HepG2 (cell line): ENCODE results near the gene ATG4D. TPM values are rescaled to one million over a fixed set of nuclear protein-coding genes. Genes with fewer than 3 reads are reported as not detected.

Source experiments
- FOXA3 ChIP-seq: IDR thresholded peaks from 2 replicates; pipeline ENCODE4 v1.6.1; 2016; ENCODE audit warnings: missing genetic modification reagents, missing compliant biosample characterization
- HOXA5 ChIP-seq: sonication (generic); formaldehyde crosslinking; IDR thresholded peaks from 2 replicates; pipeline ENCODE4 v1.4.0; 2020; ENCODE audit warnings: missing genetic modification reagents
- JDP2 ChIP-seq: sonication (generic); formaldehyde crosslinking; IDR thresholded peaks from 2 replicates; pipeline ENCODE4 v1.8.1; 2022; ENCODE audit warnings: missing genetic modification reagents, borderline replicate concordance
- KDM5B ChIP-seq: sonication (generic); formaldehyde crosslinking; IDR thresholded peaks from 2 replicates; pipeline ENCODE4 v1.4.0; 2020; ENCODE audit warnings: missing genetic modification reagents, mild to moderate bottlenecking, borderline replicate concordance
- LCORL ChIP-seq, 2 experiments: fragments of 450-650 bp in 1 of 2; sonication (generic) in 1 of 2; formaldehyde crosslinking in 1 of 2; IDR thresholded peaks; 2 replicates each; pipeline versions ENCODE4 v1.5.0 to v1.6.1; 2017 to 2020; ENCODE audit warnings: antibody characterized with exemption in 1 of 2, missing genetic modification reagents in 1 of 2
- MAZ ChIP-seq, 2 experiments: sonication (generic) in 1 of 2; formaldehyde crosslinking in 1 of 2; IDR thresholded peaks; 2 replicates each; pipeline versions ENCODE4 v1.5.0 to v1.6.1; 2012 to 2020; ENCODE audit warnings: low read depth in 2 of 2, mild to moderate bottlenecking in 2 of 2, borderline replicate concordance in 1 of 2, improper control_type of control experiment in 1 of 2, low read length in 1 of 2, missing genetic modification reagents in 1 of 2, moderate library complexity in 1 of 2
- MTF1 ChIP-seq: sonication (generic); formaldehyde crosslinking; IDR thresholded peaks from 2 replicates; pipeline ENCODE4 v1.5.0; 2020; ENCODE audit warnings: missing genetic modification reagents
- PAF1 ChIP-seq: IDR thresholded peaks from 2 replicates; pipeline ENCODE4 v1.6.1; 2016; ENCODE audit warnings: missing genetic modification reagents, missing compliant biosample characterization
- RORA ChIP-seq: sonication (generic); formaldehyde crosslinking; IDR thresholded peaks from 2 replicates; pipeline ENCODE4 v1.5.0; 2020; ENCODE audit warnings: mild to moderate bottlenecking, missing genetic modification reagents, moderate library complexity
- SALL2 ChIP-seq: sonication (generic); formaldehyde crosslinking; IDR thresholded peaks from 2 replicates; pipeline ENCODE4 v1.8.1; 2023; ENCODE audit warnings: mild to moderate bottlenecking, missing genetic modification reagents, inconsistent platforms
- SIX1 ChIP-seq: sonication (generic); formaldehyde crosslinking; IDR thresholded peaks from 2 replicates; pipeline ENCODE4 v1.4.0; 2020; ENCODE audit warnings: missing genetic modification reagents, borderline replicate concordance
- STAT5B ChIP-seq: sonication (generic); formaldehyde crosslinking; IDR thresholded peaks from 2 replicates; pipeline ENCODE4 v1.4.0; 2020; ENCODE audit warnings: missing genetic modification reagents
- ZNF10 ChIP-seq: sonication (generic); formaldehyde crosslinking; IDR thresholded peaks from 2 replicates; pipeline ENCODE4 v1.4.0; 2020; ENCODE audit warnings: mild to moderate bottlenecking, low read depth, missing genetic modification reagents, borderline replicate concordance
- ZNF446 ChIP-seq: sonication (generic); formaldehyde crosslinking; IDR thresholded peaks from 2 replicates; pipeline ENCODE4 v1.5.0; 2020; ENCODE audit warnings: mild to moderate bottlenecking, missing genetic modification reagents
- ZNF567 ChIP-seq: sonication (generic); formaldehyde crosslinking; IDR thresholded peaks from 2 replicates; pipeline ENCODE4 v1.8.1; 2023; ENCODE audit warnings: mild to moderate bottlenecking, missing genetic modification reagents, borderline replicate concordance
- ZNF749 ChIP-seq: sonication (generic); formaldehyde crosslinking; IDR thresholded peaks from 2 replicates; pipeline ENCODE4 v1.8.0; 2022; ENCODE audit warnings: mild to moderate bottlenecking, missing genetic modification reagents, moderate library complexity, borderline replicate concordance
- ZNF891 ChIP-seq: sonication (generic); formaldehyde crosslinking; IDR thresholded peaks from 2 replicates; pipeline ENCODE4 v1.5.0; 2020; ENCODE audit warnings: mild to moderate bottlenecking, missing genetic modification reagents
- ZSCAN29 ChIP-seq: sonication (generic); formaldehyde crosslinking; conservative IDR thresholded peaks from 2 replicates; pipeline ENCODE4 v1.4.0; 2020; ENCODE audit warnings: mild to moderate bottlenecking, missing genetic modification reagents
- polyA plus RNA-seq, 8 experiments: library from polyadenylated mRNA; depleted of rRNA in 3 of 8; stranded (reverse) in 7 of 8; unstranded in 1 of 8; fragments of >200 nt; fragmentation: Illumina TruSeq in 4 of 8; extraction: Trizol in 4 of 8; gene quantifications; 2 replicates each; pipeline versions ENCODE4 v1.2.1 to v1.2.3, GENCODE V29; 2011 to 2016; ENCODE audit warnings: low read depth in 4 of 8, missing spikeins in 1 of 8, mixed read lengths in 1 of 8; ENCODE audit not compliant: insufficient read depth in 1 of 8
- total RNA-seq, 5 experiments: library from RNA; depleted of rRNA; stranded (reverse); fragments of >200 nt; fragmentation: Illumina TruSeq; extraction: Trizol; gene quantifications; 2 replicates each; pipeline ENCODE4 v1.2.3, GENCODE V29; 2016; ENCODE audit warnings: low read depth in 1 of 5
- TF ChIP-seq, protein P1 (sequence below): sonication (generic); formaldehyde crosslinking; IDR thresholded peaks from 2 replicates; pipeline ENCODE4 v1.5.0; 2020; ENCODE audit warnings: mild to moderate bottlenecking, missing genetic modification reagents
- TF ChIP-seq, protein P2 (sequence below): sonication (generic); formaldehyde crosslinking; IDR thresholded peaks from 2 replicates; pipeline ENCODE4 v1.4.0; 2020; ENCODE audit warnings: missing genetic modification reagents
- TF ChIP-seq, protein P3 (sequence below), 2 experiments: sonication (generic) in 1 of 2; formaldehyde crosslinking in 1 of 2; IDR thresholded peaks; 2 replicates each; pipeline versions ENCODE4 v1.5.1 to v1.6.1; 2011 to 2020; ENCODE audit warnings: borderline replicate concordance in 1 of 2, low read depth in 1 of 2, low read length in 1 of 2, mild to moderate bottlenecking in 1 of 2, missing genetic modification reagents in 1 of 2, moderate library complexity in 1 of 2
- TF ChIP-seq, protein P4 (sequence below): IDR thresholded peaks from 2 replicates; pipeline ENCODE4 v1.6.1; 2018; ENCODE audit warnings: missing genetic modification reagents

The ATG4D gene
- total and polyA plus RNA-seq, 2 of the 13 experiments (the other 11 are each of a cell fraction or from before 2014, with no cell fraction given), result 17.8 to 19.0 TPM

DNA sequence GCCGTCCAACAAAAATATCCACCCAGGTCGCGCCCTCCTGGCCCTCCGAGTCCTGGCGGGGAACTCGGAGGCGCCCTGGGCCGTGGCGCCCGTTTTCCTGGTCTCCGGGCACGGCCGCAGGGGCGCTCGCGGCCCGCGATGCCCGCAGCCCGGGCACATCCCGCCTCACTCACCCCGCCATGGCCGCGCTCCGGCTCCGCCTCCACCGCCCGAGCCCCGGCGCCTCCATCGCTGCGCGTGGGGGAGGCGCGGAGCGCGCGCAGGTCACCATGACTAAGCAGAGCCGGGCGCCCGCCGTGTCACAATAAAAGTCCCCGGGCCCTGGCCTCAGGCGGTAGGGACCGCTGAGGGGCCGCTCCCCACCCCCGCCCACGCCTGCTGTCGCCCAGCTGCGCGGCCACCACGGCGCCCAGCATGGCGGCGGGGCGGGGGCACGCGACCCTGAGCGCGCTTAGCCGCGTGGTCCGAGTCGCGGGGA is 41.1 kb upstream of the ATG4D start (continued):
- peak; percentile 57; the same call in 1 of the 2 replicates for TF ChIP-seq JDP2 (CRISPR knock-in tag)
- 0 out of 2 replicates have a peak, but pooled peaks have one; percentile 59 for TF ChIP-seq STAT5B
- TF ChIP-seq SALL2 (CRISPR knock-in tag), result peak; percentile 82
- TF ChIP-seq, protein P1, sequence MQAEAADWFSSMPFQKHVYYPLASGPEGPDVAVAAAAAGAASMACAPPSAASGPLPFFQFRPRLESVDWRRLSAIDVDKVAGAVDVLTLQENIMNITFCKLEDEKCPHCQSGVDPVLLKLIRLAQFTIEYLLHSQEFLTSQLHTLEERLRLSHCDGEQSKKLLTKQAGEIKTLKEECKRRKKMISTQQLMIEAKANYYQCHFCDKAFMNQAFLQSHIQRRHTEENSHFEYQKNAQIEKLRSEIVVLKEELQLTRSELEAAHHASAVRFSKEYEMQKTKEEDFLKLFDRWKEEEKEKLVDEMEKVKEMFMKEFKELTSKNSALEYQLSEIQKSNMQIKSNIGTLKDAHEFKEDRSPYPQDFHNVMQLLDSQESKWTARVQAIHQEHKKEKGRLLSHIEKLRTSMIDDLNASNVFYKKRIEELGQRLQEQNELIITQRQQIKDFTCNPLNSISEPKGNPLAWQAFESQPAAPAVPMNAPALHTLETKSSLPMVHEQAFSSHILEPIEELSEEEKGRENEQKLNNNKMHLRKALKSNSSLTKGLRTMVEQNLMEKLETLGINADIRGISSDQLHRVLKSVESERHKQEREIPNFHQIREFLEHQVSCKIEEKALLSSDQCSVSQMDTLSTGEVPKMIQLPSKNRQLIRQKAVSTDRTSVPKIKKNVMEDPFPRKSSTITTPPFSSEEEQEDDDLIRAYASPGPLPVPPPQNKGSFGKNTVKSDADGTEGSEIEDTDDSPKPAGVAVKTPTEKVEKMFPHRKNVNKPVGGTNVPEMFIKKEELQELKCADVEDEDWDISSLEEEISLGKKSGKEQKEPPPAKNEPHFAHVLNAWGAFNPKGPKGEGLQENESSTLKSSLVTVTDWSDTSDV (CRISPR knock-in tag), result no peak; the same call in 1 of the 2 replicates
- TF ChIP-seq LCORL (IDR thresholded peaks at IDR 0.05), result no peak
- 0 out of 2 replicates have a peak, but pooled peaks have one; percentile 33 for TF ChIP-seq LCORL (CRISPR knock-in tag; IDR thresholded peaks at IDR 0.05)
- TF ChIP-seq ZNF10 (CRISPR knock-in tag), result no peak
- TF ChIP-seq SIX1 (CRISPR knock-in tag), result no peak
- TF ChIP-seq KDM5B (CRISPR knock-in tag), result peak; percentile 41; the same call in 1 of the 2 replicates
- 0 out of 2 replicates have a peak, but pooled peaks have one; percentile 58 for TF ChIP-seq RORA (CRISPR knock-in tag)
- TF ChIP-seq, protein P2, sequence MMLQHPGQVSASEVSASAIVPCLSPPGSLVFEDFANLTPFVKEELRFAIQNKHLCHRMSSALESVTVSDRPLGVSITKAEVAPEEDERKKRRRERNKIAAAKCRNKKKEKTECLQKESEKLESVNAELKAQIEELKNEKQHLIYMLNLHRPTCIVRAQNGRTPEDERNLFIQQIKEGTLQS (CRISPR knock-in tag), result peak; percentile 80
- TF ChIP-seq ZNF749 (CRISPR knock-in tag), result no peak
- peak; percentile 42; the same call in 1 of the 2 replicates for TF ChIP-seq ZNF446 (CRISPR knock-in tag)
- TF ChIP-seq, protein P3, sequence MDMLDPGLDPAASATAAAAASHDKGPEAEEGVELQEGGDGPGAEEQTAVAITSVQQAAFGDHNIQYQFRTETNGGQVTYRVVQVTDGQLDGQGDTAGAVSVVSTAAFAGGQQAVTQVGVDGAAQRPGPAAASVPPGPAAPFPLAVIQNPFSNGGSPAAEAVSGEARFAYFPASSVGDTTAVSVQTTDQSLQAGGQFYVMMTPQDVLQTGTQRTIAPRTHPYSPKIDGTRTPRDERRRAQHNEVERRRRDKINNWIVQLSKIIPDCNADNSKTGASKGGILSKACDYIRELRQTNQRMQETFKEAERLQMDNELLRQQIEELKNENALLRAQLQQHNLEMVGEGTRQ (IDR thresholded peaks at IDR 0.05; ENCODE audit: low read depth, low read length), result no peak
- TF ChIP-seq, protein P3 (CRISPR knock-in tag; IDR thresholded peaks at IDR 0.05; ENCODE audit: borderline replicate concordance), result no peak
- peak; percentile 87; the same call in 1 of the 2 replicates for TF ChIP-seq ZNF567 (CRISPR knock-in tag)
- no peak; the same call in 1 of the 2 replicates for TF ChIP-seq MTF1 (CRISPR knock-in tag)
- TF ChIP-seq, protein P4, sequence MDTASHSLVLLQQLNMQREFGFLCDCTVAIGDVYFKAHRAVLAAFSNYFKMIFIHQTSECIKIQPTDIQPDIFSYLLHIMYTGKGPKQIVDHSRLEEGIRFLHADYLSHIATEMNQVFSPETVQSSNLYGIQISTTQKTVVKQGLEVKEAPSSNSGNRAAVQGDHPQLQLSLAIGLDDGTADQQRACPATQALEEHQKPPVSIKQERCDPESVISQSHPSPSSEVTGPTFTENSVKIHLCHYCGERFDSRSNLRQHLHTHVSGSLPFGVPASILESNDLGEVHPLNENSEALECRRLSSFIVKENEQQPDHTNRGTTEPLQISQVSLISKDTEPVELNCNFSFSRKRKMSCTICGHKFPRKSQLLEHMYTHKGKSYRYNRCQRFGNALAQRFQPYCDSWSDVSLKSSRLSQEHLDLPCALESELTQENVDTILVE, result peak; percentile 25; the same call in 1 of the 2 replicates
- TF ChIP-seq ZSCAN29 (CRISPR knock-in tag), result peak; percentile 50; the same call in 1 of the 2 replicates
- TF ChIP-seq HOXA5 (CRISPR knock-in tag), result peak; percentile 20; the same call in 1 of the 2 replicates
- no peak for TF ChIP-seq ZNF891 (CRISPR knock-in tag)
- TF ChIP-seq MAZ (IDR thresholded peaks at IDR 0.05; ENCODE audit: borderline replicate concordance, low read depth, low read length), result peak; percentile 98
- TF ChIP-seq MAZ (CRISPR knock-in tag; IDR thresholded peaks at IDR 0.05; ENCODE audit: low read depth), result peak; percentile 98
- TF ChIP-seq PAF1 (CRISPR knock-in tag), result no peak
- peak; percentile 50 for TF ChIP-seq FOXA3
